OCI-LY3 (cell line): Measurements from ENCODE around the gene CARS1.

Source experiments
- H2AFZ ChIP-seq: fragments of 200-600, 300-600 bp; shearing (Covaris generic); 2 replicates; pipeline ENCODE4 v1.6.0; 2014; ENCODE audit warnings: antibody characterized with exemption, low read depth, low read length
- H3K27ac ChIP-seq: fragments of 200-600, 300-600 bp; sonication (generic); 2 replicates; pipeline ENCODE4 v1.5.1; 2014; ENCODE audit warnings: mild to moderate bottlenecking, low read length, moderate library complexity, mixed read lengths
- H3K27me3 ChIP-seq: fragments of 200-600, 300-600 bp; sonication (generic); 2 replicates; pipeline ENCODE4 v1.6.1; 2014; ENCODE audit warnings: low read depth, low read length, mixed read lengths
- H3K36me3 ChIP-seq: fragments of 200-600, 300-600 bp; sonication (generic); replicated peaks from 2 replicates; pipeline ENCODE3; 2014; ENCODE audit warnings: low read depth, low read length, mixed read lengths
- H3K4me1 ChIP-seq: fragments of 300-600, 200-600 bp; sonication (generic); 2 replicates; pipeline ENCODE4 v1.6.1; 2014; ENCODE audit warnings: low read length, mixed read lengths
- H3K4me2 ChIP-seq: fragments of 200-600, 300-600 bp; sonication (generic); 2 replicates; pipeline ENCODE4 v1.6.1; 2014; ENCODE audit warnings: low read length, mixed read lengths
- H3K4me3 ChIP-seq: fragments of 300-600, 200-600 bp; sonication (generic); 2 replicates; pipeline ENCODE4 v1.5.1; 2014; ENCODE audit warnings: antibody characterized with exemption, mild to moderate bottlenecking, low read length, moderate library complexity
- H3K79me2 ChIP-seq: fragments of 300-600, 200-600 bp; shearing (Covaris generic); 2 replicates; pipeline ENCODE4 v1.6.1; 2014; ENCODE audit warnings: mild to moderate bottlenecking, low read length, mixed read lengths
- H3K9ac ChIP-seq: fragments of 300-600, 200-600 bp; shearing (Covaris generic); 2 replicates; pipeline ENCODE4 v1.6.0; 2014; ENCODE audit warnings: mild to moderate bottlenecking, low read length, moderate library complexity
- H3K9me3 ChIP-seq: fragments of 200-600, 300-600 bp; shearing (Covaris generic); 2 replicates; pipeline ENCODE4 v1.6.1; 2014; ENCODE audit warnings: low read length, mixed read lengths; ENCODE audit not compliant: insufficient read depth
- H4K20me1 ChIP-seq: fragments of 200-600, 300-600 bp; sonication (generic); 2 replicates; pipeline ENCODE4 v1.6.1; 2016; ENCODE audit warnings: low read length, mixed read lengths; ENCODE audit not compliant: insufficient read depth
- CTCF ChIP-seq: fragments of 200-600, 300-600 bp; sonication (generic); IDR thresholded peaks from 2 replicates; pipeline ENCODE4 v1.5.1; 2014; ENCODE audit warnings: antibody characterized with exemption, low read length, low read depth
- EZH2phosphoT487 ChIP-seq: fragments of 200-600 bp; shearing (Covaris generic); IDR thresholded peaks from 2 replicates; pipeline ENCODE4 v1.6.1; 2018; ENCODE audit warnings: antibody characterized with exemption, mixed run types, low read depth

CARS1 gene

GRCh38 chr11:3043315-3043871, 13.8 kb downstream of the CARS1 start:
- H3K79me2 ChIP-seq: peaks cover 55% of the 10 kb centered on the region
- no peak overlapping the region for H3K4me3 ChIP-seq
- H3K9ac ChIP-seq: no peak overlapping the region
- TF ChIP-seq EZH2phosphoT487 (no peak), CTCF (no peak)
- peaks cover 37% of the 10 kb centered on the region for H3K36me3 ChIP-seq
- no peak overlapping the region for H3K4me2 ChIP-seq
- H4K20me1 ChIP-seq: peaks cover 41% of the 10 kb centered on the region
- no peak overlapping the region for H2AFZ ChIP-seq
- H3K27me3 ChIP-seq: no peaks in the 10 kb centered on the region
- no peaks in the 10 kb centered on the region for H3K9me3 ChIP-seq
- no peak overlapping the region for H3K27ac ChIP-seq
- no peaks in the 10 kb centered on the region for H3K4me1 ChIP-seq

GRCh38 chr11:3042496-3043314, 14.5 kb downstream of the CARS1 start:
- Histone ChIP-seq H3K9me3 (no peaks in the 10 kb centered on the region), H3K27ac (no peak overlapping the region), H2AFZ (no peak overlapping the region), H3K79me2 (peaks cover 48% of the 10 kb centered on the region), H3K9ac (no peak overlapping the region), H3K4me3 (no peak overlapping the region), H3K4me2 (no peak overlapping the region), H4K20me1 (peaks cover 38% of the 10 kb centered on the region), H3K27me3 (no peaks in the 10 kb centered on the region), H3K4me1 (no peaks in the 10 kb centered on the region), H3K36me3 (peaks cover 43% of the 10 kb centered on the region)
- TF ChIP-seq CTCF: no peak
- TF ChIP-seq EZH2phosphoT487: no peak

- Histone ChIP-seq H3K79me2 (peaks cover 41% of the 10 kb centered on the region), H2AFZ (no peak overlapping the region)
These were observed 15.4 kb downstream of the CARS1 start for GRCh38 chr11:3041699-3042441.

More at GRCh38 chr11:3041699-3042441, 15.4 kb downstream of the CARS1 start:
- H3K36me3 ChIP-seq: peaks cover 43% of the 10 kb centered on the region
- no peak overlapping the region for H3K4me2 ChIP-seq
- no peaks in the 10 kb centered on the region for H3K27me3 ChIP-seq
- no peak overlapping the region for H3K4me3 ChIP-seq
- no peak for TF ChIP-seq EZH2phosphoT487
- no peak for TF ChIP-seq CTCF
- H3K9me3 ChIP-seq: no peaks in the 10 kb centered on the region
- H4K20me1 ChIP-seq: peaks cover 32% of the 10 kb centered on the region
- H3K9ac ChIP-seq: no peak overlapping the region
- peaks cover 2% of the 10 kb centered on the region; the same call in 1 of the 2 replicates for H3K4me1 ChIP-seq
- H3K27ac ChIP-seq: no peak overlapping the region
